ENCODE measurements around the gene RPS28.
"Not testable (repeated sequence)": the region's sequence is repeated elsewhere in the genome, so short reads cannot be mapped to it uniquely, and the experiment has no call there.

RPS28 gene

DNA sequence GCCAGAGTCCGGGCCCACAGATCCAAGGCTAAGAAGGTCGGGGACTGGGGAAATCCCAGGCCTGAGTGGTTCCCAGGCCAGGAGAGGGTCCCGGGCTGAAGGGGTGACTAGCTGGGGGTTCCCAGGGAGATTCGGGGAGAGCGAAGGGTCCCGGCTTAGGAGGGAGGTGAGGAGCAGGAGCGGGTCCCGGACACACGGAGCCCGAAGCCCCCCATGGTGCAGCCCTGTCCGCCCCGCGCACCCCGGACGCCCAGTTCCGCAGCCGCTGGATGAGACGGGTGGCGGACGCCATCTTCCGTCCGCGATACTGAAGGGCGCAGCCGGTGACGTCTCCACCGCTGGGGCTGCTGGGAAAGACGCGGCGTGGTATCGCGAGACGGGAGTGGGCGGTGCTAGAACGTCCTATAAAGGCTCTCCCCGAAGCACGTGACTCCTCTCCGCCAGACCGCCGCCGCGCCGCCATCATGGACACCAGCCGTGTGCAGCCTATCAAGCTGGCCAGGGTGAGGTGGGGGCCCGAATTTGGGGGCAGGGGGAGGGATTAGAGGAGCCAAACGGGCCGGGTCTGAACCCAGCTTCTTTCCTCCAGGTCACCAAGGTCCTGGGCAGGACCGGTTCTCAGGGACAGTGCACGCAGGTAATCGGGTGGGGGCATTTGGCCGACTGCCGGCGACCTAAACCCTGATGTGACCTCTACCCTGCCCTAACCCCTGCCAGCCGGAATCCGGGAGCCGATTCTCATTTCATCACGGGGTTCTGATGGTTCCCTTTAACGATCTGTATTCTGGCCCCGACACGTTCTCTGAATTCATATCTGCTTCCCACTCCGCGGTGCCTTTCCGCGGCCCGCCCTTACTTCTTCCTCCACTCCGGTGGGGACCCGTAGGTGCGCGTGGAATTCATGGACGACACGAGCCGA, at the start of gene RPS28, which contains the start of gene NDUFA7:
RPS28 (plus strand) TSS at position 430 of the 919 bp plus-strand sequence; CDS start at position 465, 35 bp downstream.
NDUFA7 (minus strand) TSS at position 309 of the 919 bp plus-strand sequence; CDS start at position 292, 17 bp downstream.
- peak; percentile 91 for DNase-seq (ENCODE audit: low spot score)

DNA sequence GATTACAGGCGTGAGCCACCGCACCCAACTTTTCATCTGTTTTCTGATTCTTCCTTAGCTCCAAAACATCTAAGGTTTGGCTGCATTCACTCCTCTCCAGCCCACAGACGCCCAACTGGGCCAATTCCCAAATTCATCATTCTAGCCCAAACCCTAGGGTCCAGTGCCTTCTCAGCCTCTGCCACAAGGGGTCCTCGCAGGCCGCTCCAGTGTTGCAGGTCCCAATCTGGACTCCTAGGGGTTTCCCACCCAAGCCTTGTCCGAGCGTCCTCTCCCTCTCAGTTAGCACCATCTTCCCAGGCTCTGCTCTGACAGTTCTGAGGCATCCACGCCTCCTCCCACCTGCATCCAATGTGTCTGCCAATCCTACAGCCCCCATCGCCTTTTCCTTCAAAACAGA, 44.8 kb upstream of the RPS28 start:
- not testable (repeated sequence) for DNase-seq (ENCODE audit: low spot score)

DNA sequence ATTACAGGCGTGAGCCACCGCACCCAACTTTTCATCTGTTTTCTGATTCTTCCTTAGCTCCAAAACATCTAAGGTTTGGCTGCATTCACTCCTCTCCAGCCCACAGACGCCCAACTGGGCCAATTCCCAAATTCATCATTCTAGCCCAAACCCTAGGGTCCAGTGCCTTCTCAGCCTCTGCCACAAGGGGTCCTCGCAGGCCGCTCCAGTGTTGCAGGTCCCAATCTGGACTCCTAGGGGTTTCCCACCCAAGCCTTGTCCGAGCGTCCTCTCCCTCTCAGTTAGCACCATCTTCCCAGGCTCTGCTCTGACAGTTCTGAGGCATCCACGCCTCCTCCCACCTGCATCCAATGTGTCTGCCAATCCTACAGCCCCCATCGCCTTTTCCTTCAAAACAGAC, 30.0 kb upstream of the RPS28 start:
- not testable (repeated sequence) for DNase-seq (ENCODE audit: low spot score)

DNA sequence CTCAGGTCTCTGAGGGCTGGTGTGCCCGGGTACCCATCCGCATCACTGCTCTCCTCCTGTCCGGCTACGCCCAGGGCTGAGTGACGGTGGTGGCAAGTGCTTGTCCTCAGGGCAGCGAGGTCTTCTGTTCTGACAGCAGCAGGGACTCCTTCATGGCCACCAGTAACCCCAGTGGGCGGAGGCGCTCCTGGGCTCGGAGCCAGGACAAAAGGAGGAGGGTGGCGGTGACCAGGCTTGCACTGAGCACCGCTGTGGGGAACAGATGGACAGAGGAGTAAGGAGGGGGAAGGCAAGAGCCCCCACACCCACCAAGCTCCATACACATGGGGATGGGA, 19.0 kb upstream of the RPS28 start:
- DNase-seq (ENCODE audit: low spot score): no peak

DNA sequence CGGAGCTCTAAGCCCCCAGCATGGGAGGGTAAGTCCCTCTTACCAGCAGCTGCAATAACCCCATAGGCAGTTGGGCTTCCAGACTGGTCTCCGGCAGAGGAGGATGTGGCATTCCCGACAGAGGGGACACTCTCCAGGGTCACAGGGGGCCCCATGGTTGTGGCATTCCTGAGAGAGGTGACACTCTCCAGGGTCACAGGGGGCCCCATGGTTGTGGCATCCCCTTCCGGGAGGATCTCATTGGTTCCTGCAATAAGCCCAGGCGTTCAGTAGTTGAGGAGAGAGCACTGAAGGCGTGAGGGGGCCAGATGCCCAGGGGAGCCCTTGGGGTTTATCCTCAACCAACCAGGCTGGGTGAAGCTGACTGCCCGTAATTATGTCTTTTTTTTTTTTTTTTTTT, 18.6 kb upstream of the RPS28 start:
- DNase-seq (ENCODE audit: low spot score): no peak

DNA sequence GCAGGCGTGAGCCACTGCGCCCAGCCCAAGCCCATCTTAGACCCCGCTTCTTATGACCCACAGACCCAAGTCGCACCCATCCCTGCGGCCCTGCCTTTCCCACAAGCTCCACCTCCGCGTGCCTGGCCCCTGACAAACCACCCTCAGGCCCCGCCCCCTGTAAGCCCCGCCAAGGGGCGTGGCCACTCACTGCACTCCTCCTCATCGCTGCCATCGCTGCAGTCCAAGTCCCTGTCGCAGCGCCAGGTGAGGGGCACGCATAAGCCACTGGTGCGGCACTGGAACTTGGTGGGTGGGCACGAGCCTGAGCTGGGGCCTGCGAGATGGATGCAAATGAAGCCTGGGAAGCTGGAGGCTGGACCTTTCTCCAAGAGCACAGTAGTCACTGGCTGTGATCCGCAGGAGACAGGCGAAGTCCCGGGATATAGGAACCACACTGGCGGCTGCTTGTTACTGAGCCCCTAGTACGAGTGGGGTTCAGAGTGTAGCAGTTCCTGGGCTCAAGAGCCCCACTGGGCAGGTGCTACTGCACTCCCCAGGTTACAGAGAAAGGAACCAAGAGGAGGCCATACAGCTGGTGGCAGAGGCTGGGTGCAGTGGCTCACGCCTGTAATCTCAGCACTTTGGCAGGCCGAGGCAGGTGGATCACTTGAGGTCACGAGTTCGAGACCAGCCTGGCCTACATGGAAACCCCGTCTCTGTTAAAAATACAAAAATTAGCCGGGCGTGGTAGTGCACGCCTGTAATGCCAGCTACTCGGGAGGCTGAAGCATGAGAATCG, 16.3 kb upstream of the RPS28 start:
- no peak for DNase-seq (ENCODE audit: low spot score)

DNA sequence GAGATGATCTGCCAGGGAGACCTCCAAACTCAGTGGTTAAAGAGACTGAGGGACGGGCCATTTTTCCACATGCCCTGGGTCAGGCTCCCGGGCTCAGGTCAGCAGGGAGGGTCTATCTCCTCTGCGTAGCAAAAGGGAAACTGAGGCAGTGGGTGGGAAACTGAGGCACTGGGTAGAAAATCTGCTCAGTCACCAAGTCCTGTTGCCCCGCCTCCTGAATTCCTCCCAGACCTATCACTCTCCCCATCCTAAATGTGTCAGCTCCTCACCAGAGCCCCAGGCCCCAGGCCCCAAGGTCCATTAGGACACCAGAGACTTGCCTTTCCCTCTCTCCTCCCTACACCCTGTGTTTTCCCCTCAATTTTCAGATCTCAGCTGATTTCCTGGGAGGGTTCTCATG, 15.5 kb upstream of the RPS28 start:
- no peak for DNase-seq (ENCODE audit: low spot score)

DNA sequence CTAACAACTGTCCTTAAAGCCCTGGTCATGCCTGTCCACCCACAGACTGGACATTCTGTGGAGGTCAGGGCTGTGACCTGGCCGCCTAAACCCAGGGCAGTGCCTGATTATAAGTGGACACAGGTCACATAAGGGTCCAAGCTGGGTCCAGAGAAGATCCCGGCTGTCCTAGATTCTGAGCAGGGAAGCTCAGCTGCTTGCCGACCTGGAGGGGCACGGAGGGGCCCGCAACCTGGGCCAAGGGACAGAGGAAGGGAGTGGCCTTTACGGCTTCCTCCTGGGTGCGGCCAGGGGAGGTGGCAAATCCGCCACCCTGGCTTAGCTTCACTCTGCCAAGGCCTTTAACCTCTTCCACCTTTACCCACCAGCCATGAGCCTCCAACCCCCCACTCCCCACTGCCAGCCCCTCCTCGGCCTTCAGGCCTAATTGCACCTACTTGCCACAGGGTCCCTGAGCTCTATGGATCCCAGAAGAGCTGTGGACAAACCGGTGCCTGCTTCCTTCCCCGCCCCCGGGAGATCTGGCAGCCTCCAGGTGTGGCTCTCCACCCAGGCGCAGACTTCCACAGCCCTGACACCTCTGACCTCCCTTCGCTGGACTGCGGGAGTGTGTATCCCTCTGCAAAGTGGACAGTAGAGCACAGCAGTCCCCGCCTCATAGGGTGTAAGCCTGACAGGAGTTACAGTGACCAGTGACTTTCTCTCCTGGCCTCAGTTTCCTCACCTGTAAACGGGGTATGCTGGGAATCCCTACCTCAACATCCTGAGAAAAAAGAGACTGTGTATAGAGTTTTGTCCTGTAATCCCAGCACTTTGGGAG, 14.9 kb upstream of the RPS28 start:
- DNase-seq (ENCODE audit: low spot score): no peak

DNA sequence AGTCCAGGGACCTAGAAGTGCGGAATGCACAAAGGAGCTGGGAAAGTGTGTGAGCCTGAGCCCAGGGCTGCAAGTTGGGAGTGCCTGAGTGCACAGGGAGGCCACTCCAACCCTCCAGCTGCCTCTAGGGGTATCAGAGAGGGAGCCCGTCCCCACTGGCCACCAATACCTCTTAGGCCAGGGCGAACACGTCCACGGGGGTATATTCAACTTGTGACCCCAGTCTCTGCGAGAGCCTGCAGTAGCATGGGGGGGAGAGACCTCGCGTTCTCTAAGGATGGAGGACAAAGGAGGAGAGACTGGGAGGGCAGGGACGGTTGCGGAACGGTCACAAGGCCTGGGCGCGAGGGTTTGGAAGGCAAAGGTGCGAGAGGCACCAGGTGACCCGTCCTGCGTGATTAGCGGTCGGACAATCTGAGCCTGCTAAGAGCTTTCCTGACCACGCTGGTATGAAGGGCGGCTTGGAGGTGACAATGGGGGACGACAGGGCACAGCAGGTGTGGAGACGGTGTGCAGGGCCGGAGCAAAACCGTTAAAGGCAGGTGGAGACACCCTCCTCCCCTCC, 13.8 kb upstream of the RPS28 start:
- DNase-seq (ENCODE audit: low spot score): no peak

DNA sequence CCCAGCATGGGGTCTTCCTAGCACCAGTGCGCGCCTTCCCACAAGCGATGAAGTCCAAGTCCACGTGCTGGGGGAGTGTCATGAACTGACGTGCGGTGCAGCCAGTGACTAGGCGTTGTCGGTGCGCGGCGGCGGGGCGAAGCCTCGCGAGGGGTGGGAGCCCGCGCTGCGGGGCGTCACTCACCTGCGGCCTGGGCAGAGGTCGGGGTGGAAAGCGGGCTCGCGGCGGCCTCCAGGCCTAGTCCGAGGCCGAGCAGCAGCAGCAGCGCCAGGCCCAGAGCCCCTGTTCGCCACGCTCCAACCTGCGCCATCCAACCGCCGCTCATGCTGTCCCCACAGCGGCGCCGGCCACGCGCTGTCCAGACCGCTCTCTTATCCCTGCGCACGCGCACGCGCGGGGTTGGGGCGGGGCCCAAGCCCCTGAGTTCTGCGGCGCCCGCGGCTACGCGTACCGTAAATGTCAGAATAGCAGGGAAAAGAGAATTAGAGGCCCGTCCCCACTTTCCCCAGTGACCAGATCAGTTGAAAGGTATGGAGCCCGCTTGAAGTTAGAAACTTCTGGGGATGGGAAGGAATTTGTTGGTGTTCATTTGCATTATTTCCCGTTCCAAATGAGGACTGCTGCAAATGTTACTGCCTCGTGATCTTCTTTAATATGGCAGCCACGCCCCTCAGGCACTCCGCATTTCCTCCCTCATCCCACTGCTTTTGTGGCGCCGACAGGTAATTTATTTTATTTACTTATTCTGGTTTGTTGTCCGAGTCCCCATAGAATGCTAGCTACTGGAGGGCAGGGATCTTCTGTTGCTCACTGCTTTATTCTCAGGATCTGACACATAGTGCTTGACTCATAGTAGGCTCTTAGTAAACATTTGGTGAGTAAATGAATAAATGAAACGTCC, 13.1 kb upstream of the RPS28 start, which contains the start of gene CD320:
CD320 (minus strand) TSS at position 394 of the 902 bp plus-strand sequence; CDS start at position 326, 68 bp downstream.
- peak; percentile 91 for DNase-seq (ENCODE audit: low spot score)

DNA sequence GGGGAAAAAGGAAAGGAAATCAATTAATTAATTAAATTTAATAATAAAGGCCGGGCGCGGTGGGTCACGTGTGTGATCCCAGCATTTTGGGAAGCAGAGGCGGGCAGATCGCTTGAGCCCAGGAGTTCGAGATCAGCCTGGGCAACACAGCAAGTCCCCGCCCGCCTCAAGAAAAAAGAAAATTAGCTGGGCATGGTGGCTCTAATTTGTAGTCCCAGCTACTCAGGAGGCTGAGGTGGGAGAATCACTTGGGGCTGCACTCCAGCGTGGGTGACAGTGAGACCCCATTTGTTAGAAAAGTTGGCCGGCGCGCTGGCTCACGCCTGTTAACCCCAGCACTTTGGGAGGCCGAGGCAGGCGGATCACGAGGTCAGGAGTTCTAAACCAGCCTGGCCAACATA, 12.4 kb upstream of the RPS28 start:
- no peak for DNase-seq (ENCODE audit: low spot score)

DNA sequence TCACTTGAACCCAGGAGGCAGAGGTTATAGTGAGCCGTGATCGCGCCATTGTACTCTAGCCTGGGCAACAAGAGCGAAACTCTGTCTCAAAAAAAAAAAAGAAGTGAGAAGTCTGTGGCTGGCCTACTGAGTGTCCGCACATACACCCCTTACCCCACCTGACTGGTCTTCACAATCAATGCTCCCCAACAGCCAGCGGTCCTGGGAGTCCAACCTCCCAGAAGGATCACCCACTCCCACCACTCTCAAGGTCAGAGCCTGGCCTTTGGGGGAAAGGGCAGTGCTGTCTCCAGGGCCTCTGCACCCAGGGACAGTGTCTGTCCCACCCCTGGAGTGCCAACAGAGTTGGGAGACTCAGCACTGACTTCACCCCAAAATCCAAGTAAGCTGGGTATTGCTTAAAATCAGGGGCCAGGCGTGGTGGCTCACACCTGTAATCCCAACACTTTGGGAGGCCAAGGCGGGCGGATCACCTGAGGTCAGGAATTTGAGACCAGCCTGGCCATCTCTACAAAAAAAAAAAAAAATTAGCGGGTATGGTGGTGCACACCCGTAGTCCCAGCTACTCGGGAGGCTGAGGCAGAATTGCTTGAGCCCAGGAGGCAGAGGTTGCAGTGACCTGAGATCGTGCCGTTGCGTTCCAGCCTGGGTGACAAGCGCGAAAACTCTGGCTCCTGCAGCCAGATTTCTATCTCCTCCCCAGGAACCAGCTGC, 10.8 kb upstream of the RPS28 start:
- DNase-seq (ENCODE audit: low spot score): no peak

DNA sequence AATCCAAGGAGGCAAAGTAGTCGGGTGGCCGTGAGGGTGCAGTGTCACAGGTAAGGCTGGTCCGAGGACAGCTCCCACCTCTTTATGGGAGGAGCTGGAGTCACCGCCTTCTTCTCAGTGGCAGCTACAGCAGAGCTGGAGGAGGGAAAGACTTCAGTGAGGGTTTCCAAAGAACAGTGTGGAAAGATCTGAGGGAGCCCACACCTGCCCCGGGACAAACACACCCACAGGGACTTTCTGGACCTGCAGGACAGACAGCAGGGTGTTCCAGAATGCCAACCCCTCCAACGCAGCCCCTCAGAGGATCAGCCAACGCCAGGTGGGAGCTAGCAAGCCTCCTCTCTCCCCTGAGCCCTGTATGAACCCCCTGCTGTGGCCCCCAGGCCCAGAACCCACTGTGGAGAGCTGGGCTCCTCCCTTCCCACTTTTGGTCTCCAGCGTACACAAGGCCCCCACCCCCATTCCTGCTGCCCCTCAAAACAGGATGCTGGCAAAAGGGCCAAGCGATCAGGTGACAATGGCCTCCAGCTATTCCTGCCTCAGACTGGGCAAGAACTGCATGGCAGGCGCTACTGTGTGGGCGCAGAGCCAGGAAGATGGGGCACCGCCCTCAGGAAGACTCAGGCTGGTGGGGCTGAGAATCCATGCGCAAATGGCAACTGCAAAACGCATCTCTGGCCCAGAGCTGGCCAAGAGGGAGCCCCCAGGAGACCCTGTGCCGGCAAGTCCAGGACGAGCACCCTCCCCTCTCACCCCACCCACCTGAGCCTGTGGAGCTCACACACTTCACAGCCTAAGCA, 9.6 kb upstream of the RPS28 start:
- no peak for DNase-seq (ENCODE audit: low spot score)

DNA sequence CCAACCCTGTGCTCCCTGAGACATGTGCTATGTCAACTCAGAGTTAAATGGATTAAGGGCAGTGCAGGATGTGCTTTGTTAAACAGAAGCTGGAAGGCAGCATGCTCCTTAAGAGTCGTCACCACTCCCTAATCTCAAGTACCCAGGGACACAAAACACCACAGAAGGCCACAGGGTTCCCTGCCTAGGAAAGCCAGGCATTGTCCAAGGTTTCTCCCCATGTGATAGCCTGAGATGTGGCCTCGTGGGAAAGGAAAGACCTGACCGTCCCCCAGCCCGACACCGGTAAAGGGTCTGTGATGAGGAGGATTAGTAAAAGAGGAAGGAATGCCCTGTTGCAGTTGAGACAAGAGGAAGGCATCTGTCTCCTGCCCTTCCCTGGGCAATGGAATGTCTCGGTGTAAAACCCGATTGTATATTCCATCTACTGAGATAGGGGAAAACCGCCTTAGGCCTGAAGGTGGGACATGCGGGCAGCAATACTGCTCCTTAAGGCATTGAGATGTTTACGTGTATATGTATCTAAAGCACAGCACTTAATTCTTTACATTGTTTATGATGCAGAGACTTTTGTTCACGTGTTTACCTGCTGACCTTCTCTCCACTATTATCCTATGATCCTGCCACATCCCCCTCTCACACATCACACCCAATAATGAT, 6.2 kb upstream of the RPS28 start:
- not testable (repeated sequence) for DNase-seq (ENCODE audit: low spot score)

DNA sequence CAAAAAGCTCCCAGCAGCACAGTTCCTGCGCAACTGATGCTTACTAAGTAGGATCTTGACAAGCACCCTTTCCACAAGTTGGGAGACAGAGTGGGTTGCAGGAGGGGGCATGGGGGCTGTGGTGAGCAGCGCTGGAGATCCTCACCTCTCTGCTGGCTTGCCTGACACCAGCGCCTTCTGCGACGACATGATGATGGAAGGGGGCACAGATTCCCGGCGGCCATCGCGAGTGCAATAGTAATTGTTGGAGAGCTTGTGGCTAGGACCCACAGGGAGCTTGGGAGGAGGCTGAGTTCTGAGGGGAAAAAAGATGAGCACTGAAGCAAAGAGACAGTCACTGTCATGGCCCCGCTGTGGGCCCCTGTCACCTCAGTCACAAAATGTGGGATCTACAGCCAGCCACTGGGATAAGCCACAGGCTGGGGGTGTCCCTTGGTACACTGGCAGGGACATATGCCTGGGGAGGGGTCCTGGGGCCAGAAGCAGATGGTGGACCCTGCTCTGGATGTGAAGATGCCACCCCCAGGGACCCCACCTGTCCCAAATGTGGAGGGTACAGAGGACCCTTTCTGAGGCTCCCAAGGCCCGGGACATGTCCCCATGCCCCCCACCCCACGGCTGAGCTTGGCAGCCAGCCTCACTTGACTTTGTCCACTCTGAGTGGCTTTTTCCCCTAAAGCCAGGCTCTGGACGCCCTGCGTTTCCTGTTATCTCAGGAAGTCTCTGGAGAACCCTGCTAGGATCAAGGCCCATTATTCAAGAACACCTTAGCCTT, 4.8 kb upstream of the RPS28 start:
- DNase-seq (ENCODE audit: low spot score): no peak

DNA sequence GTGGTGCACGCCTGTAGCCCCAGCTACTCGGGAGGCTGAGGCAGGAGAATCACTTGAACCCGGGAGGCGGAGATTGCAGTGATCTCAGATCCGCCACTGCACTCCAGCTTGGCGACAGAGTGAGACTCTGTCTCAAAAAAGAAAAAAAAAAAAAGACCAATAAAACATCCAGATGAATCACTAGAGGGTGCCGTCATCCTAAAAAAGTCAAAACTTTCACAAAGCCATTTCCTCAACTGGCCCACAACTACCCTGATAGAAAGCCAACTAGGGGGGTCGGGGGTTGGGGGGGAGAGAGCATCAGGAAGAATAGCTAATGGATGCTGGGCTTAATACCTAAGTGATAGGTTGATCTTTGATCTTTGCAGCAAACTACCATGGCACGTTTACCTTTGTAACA, 2.5 kb upstream of the RPS28 start:
- DNase-seq (ENCODE audit: low spot score): not testable (repeated sequence)

DNA sequence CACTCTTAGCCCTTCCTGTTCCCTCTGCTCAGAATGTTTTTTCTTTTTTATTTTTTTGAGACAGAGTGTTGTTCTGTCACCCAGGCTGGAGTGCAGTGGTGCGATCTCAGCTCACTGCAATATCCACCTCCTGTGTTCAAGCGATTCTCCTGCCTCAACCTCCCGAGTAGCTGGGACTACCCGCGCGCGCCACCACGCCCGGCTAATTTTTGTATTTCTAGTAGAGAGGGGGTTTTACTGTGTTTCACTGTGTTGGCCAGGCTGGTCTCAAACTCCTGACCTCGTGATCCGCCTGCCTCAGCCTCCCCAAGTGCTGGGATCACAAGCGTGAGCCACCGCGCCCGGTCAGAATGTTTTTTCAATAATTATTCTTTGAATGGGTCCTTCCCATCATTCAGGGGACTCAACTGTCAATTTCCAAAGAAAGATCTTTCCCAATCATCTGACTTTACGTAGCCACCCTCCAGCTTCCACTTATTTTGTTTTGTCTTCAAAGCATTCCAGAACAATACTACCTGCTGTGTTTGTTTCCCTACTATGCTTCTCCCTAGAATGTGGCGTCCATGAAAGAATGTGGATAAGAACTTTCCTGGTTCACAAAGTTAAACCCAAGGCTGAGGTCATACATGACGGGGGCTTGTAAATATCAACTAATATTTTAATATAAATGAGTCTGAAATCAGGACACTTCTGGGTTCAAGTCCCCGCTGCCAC, 1.3 kb upstream of the RPS28 start:
- DNase-seq (ENCODE audit: low spot score): no peak

Data from kidney capillary endothelial cell (primary cell).